Measurements from ENCODE around the gene SMURF1. TPM values are rescaled to one million over a fixed set of nuclear protein-coding genes. Genes with fewer than 3 reads are reported as not detected.

The SMURF1 gene
- total and polyA plus RNA-seq, 2 of the 4 experiments (the other 2 are of a cell fraction), result 13.4 to 20.3 TPM

DNA sequence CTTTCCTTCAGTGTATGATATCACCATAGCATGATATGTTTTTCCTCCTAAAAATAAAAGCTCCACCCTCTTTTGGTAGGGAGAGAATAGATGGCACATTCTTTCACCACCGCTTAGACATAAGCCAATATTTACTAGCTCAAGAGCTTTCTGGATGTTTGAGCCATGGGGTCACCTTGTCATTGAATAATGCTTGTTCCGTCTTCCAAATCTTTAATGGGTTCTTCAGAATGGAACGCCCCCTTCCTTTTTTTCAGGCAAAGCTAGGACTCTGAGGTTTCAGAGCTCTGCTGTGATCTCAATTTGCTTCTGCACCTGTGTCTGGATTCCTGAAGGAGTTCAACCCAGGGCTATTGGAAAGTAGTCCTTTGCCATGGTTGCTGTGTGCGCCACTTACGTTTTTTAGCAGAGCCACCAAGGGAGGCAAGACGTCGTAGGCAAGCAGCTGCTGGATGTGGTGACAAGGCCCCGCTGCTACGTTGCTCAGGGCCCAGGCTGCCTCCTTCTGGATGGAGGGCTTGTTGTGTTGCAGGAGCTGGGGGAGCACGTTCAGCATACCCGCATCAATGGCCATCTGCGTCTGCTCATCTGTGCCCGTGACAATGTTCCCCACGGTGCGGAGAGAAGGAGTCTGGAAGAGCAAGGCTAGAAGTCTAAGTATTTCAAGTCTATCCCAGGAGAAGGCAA lies 40.8 kb upstream of the SMURF1 start:
- no peaks in the 10 kb centered on the region for H3K79me1 ChIP-seq (ENCODE audit: low read depth in 1 of 2, low read length in 2 of 2)
- no peak overlapping the region for H3K18ac ChIP-seq (ENCODE audit: low read depth, low read length)
- no peak for TF ChIP-seq MXI1 (IDR thresholded peaks at IDR 0.05; ENCODE audit: borderline replicate concordance, low read depth, low read length)
- TF ChIP-seq, protein P1, sequence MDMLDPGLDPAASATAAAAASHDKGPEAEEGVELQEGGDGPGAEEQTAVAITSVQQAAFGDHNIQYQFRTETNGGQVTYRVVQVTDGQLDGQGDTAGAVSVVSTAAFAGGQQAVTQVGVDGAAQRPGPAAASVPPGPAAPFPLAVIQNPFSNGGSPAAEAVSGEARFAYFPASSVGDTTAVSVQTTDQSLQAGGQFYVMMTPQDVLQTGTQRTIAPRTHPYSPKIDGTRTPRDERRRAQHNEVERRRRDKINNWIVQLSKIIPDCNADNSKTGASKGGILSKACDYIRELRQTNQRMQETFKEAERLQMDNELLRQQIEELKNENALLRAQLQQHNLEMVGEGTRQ (IDR thresholded peaks at IDR 0.05; ENCODE audit: low read depth, low read length), result no peak
- no peaks in the 10 kb centered on the region for H3K36me3 ChIP-seq (ENCODE audit: control insufficient read depth, insufficient read depth, low read length)
- no peak overlapping the region for H3K9ac ChIP-seq (ENCODE audit: low read depth, low read length)
- BruUV-seq (replicated peaks), result no TSS peak
- no peak overlapping the region for H2BK5ac ChIP-seq (ENCODE audit: low read depth, low read length, poor library complexity, severe bottlenecking)
- H3K4me2 ChIP-seq (ENCODE audit: low read depth, low read length), result no peak overlapping the region
- no peak overlapping the region for H4K5ac ChIP-seq (ENCODE audit: low read depth, low read length)
- ChIA-PET POLR2A (ENCODE audit: unreplicated experiment) (interaction anchor here (0.7 kb wide), 1 partner anchor 15 kb away, joined by 4 read pairs; no protein-coding TSS in a partner anchor), CTCF (interaction anchor here (0.9 to 1.4 kb wide), 2 partner anchors 11 to 12 kb away, joined by 3 to 5 read pairs; no protein-coding TSS in a partner anchor)
- DNase-seq (no peak), ATAC-seq (ENCODE audit: low read depth) (no peak)
- H2BK20ac ChIP-seq (ENCODE audit: low read depth, low read length), result no peak overlapping the region
- no peaks in the 10 kb centered on the region for H3K9me3 ChIP-seq (ENCODE audit: control insufficient read depth, insufficient read depth, low read length)
- in situ Hi-C loops (cut with MboI; ENCODE audit: low sequenced_read_pairs) (no loop called here), dilution Hi-C loops (cut with HindIII; ENCODE audit: low sequenced_read_pairs, unreplicated experiment) (no loop called here), intact Hi-C loops (cut with micrococcal nuclease) (no loop called here)
- H3K27ac ChIP-seq (ENCODE audit: insufficient read depth, low read length), result no peak overlapping the region
- H2AK9ac ChIP-seq (replicated peaks; ENCODE audit: low read depth, low read length, poor library complexity), result no peak overlapping the region
- H2BK120ac ChIP-seq (ENCODE audit: low read depth, low read length), result no peak overlapping the region
- H3K27me3 ChIP-seq (ENCODE audit: control insufficient read depth, insufficient read depth, low read length), result peaks cover 23% of the 10 kb centered on the region
- no peak overlapping the region for H4K8ac ChIP-seq (ENCODE audit: low read depth in 2 of 2, low read length in 2 of 2)
- no peak overlapping the region for H2AFZ ChIP-seq (replicated peaks; ENCODE audit: low read length, poor library complexity)
- H3K4ac ChIP-seq (ENCODE audit: low read depth, low read length), result no peak overlapping the region
- no peak overlapping the region for H3K56ac ChIP-seq (ENCODE audit: extremely low read depth, insufficient read depth, low read length)
- H4K91ac ChIP-seq (ENCODE audit: insufficient read depth, low read depth, low read length), result no peak overlapping the region
- H2AK5ac ChIP-seq (ENCODE audit: low read depth, low read length), result no peak overlapping the region
- H3K9me1 ChIP-seq (ENCODE audit: insufficient read depth, low read length), result no peaks in the 10 kb centered on the region
- no peaks in the 10 kb centered on the region for H3K4me1 ChIP-seq (ENCODE audit: control insufficient read depth, insufficient read depth, low read length)
- H4K20me1 ChIP-seq (ENCODE audit: insufficient read depth, low read length), result no peaks in the 10 kb centered on the region
- H3K23ac ChIP-seq (ENCODE audit: low read depth, low read length), result no peak overlapping the region
- no peak overlapping the region for H3K4me3 ChIP-seq (ENCODE audit: insufficient read depth, low read depth, low read length)
- H3K14ac ChIP-seq (replicated peaks; ENCODE audit: low read depth, low read length), result no peak overlapping the region
- no peak overlapping the region for H2BK15ac ChIP-seq (ENCODE audit: low read depth, low read length)
- WGBS, 2 experiments (ENCODE audit: extremely low coverage in 2 of 2, insufficient read length in 1 of 2), result 59% methylated on average over 3 of the region's 15 CpGs; no CpG with 5 or more reads in 1 of the 2 experiments
